ENCODE measurements around the gene ABLIM2. TPM values are rescaled to one million over a fixed set of nuclear protein-coding genes. Genes with fewer than 3 reads are reported as not detected.

The ABLIM2 gene
- total RNA-seq, 4 donors from 2014 or later: 9.2 to 24.0 (median 12.3) TPM

- Histone ChIP-seq H3K9me3 (no peaks in the 10 kb centered on the region), H3K36me3 (no peaks in the 10 kb centered on the region), H3K4me3 (replicated peaks in 1 of 3) (no peak overlapping the region), H3K27ac (no peak overlapping the region), H3K4me1 (peaks cover 15 to 35% of the 10 kb centered on the region in 2 donors), H3K27me3 (no peaks in the 10 kb centered on the region)
- no peak for DNase-seq
- intact Hi-C loops (cut with DNase I): no loop called here
- no peak for TF ChIP-seq CTCF (IDR thresholded peaks at IDR 0.05)
- TF ChIP-seq POLR2A (IDR thresholded peaks at IDR 0.05): no peak
- 84 to 87% methylated on average over 20 to 23 of the region's 37 CpGs for WGBS, 2 donors
Measured at GRCh38 chr4:7966281-7967062, 192.1 kb downstream of the ABLIM2 start.

- intact Hi-C loops (cut with DNase I): no loop called here
- 76 to 82% methylated on average over 22 to 23 of the region's 23 CpGs for WGBS, 2 donors
- Histone ChIP-seq H3K27me3 (no peaks in the 10 kb centered on the region), H3K4me3 (replicated peaks in 1 of 3) (no peak overlapping the region), H3K36me3 (no peaks in the 10 kb centered on the region), H3K27ac (peak overlapping the region in 2 of 3 donors; percentile 28 to 38), H3K9me3 (no peaks in the 10 kb centered on the region), H3K4me1 (peaks cover 11 to 25% of the 10 kb centered on the region in 2 donors)
- TF ChIP-seq CTCF (IDR thresholded peaks at IDR 0.05) (no peak), POLR2A (IDR thresholded peaks at IDR 0.05) (no peak)
- peak in 1 of 2 donors; percentile 30 for DNase-seq
Measured at GRCh38 chr4:7964890-7965662, 193.5 kb downstream of the ABLIM2 start.

- Histone ChIP-seq H3K27ac (peak overlapping the region in 1 of 3 donors; percentile 38), H3K27me3 (no peaks in the 10 kb centered on the region), H3K36me3 (no peaks in the 10 kb centered on the region), H3K4me1 (peaks cover 7 to 20% of the 10 kb centered on the region in 2 donors), H3K9me3 (no peaks in the 10 kb centered on the region), H3K4me3 (replicated peaks in 1 of 3) (no peak overlapping the region)
- intact Hi-C loops (cut with DNase I): no loop called here
- DNase-seq: no peak
- 79 to 86% methylated on average over 5 of the region's 5 CpGs for WGBS, 2 donors
- TF ChIP-seq CTCF (IDR thresholded peaks at IDR 0.05) (no peak), POLR2A (IDR thresholded peaks at IDR 0.05) (no peak)
Measured at GRCh38 chr4:7964459-7964858, 194.2 kb downstream of the ABLIM2 start.

GRCh38 chr4:7963691-7964090 lies 194.9 kb downstream of the ABLIM2 start:
- no peak for TF ChIP-seq POLR2A (IDR thresholded peaks at IDR 0.05)
- TF ChIP-seq CTCF (IDR thresholded peaks at IDR 0.05): no peak
- no peaks in the 10 kb centered on the region for H3K9me3 ChIP-seq
- 95 to 98% methylated on average over 12 of the region's 12 CpGs for WGBS, 2 donors

More at GRCh38 chr4:7963691-7964090, 194.9 kb downstream of the ABLIM2 start:
- no peak for DNase-seq
- Histone ChIP-seq H3K27ac (no peak overlapping the region), H3K4me1 (peaks cover 0 to 13% of the 10 kb centered on the region in 2 donors), H3K36me3 (no peaks in the 10 kb centered on the region), H3K4me3 (replicated peaks in 1 of 3) (no peak overlapping the region), H3K27me3 (no peaks in the 10 kb centered on the region)
- intact Hi-C loops (cut with DNase I): no loop called here
